IPS-11a (cell line): ENCODE data around the gene TRABD.
A peak's percentile ranks its signal among the peaks of the same experiment; 100 is the strongest.
"Not testable (repeated sequence)": the region's sequence is repeated elsewhere in the genome, so short reads cannot be mapped to it uniquely, and the experiment has no call there.

Source experiments
- H3K4me3 ChIP-seq: one replicate; pipeline ENCODE4 v1.5.1; 2013; ENCODE audit warnings: low read depth, low read length, control low read depth

The TRABD gene

GRCh38 chr22:50185375-50186087 is at the start of gene TRABD:
Gene TRABD (plus strand): TSS chr22:50185913. CDS start chr22:50193061, 7,148 bp downstream.
- peak within 1 kb of the TSS; percentile 54 for H3K4me3 ChIP-seq

- H3K4me3 ChIP-seq = no peak overlapping the region
Observed at GRCh38 chr22:50136581-50137015, 49.1 kb upstream of the TRABD start.

- H3K4me3 ChIP-seq = not testable (repeated sequence)
Observed at GRCh38 chr22:50137277-50137676, 48.4 kb upstream of the TRABD start.

- H3K4me3 ChIP-seq = no peak overlapping the region
Observed at GRCh38 chr22:50138041-50138440, 47.7 kb upstream of the TRABD start.

GRCh38 chr22:50138988-50139387 is 46.7 kb upstream of the TRABD start:
- no peak overlapping the region for H3K4me3 ChIP-seq

GRCh38 chr22:50139843-50140415 is 45.8 kb upstream of the TRABD start:
- no peak overlapping the region for H3K4me3 ChIP-seq

- H3K4me3 ChIP-seq = no peak overlapping the region
Observed at GRCh38 chr22:50140615-50141014, 45.1 kb upstream of the TRABD start.

GRCh38 chr22:50141462-50141861 is 44.3 kb upstream of the TRABD start:
- no peak overlapping the region for H3K4me3 ChIP-seq

- no peak overlapping the region for H3K4me3 ChIP-seq
Observed at GRCh38 chr22:50141891-50142363, 43.8 kb upstream of the TRABD start.

GRCh38 chr22:50143096-50143495 is 42.6 kb upstream of the TRABD start:
- no peak overlapping the region for H3K4me3 ChIP-seq

- H3K4me3 ChIP-seq = no peak overlapping the region
Observed at GRCh38 chr22:50144005-50144614, 41.6 kb upstream of the TRABD start.

GRCh38 chr22:50145721-50146438 is 39.8 kb upstream of the TRABD start:
- no peak overlapping the region for H3K4me3 ChIP-seq

GRCh38 chr22:50146439-50147238 is 39.1 kb upstream of the TRABD start:
- no peak overlapping the region for H3K4me3 ChIP-seq

- not testable (repeated sequence) for H3K4me3 ChIP-seq
Observed at GRCh38 chr22:50147258-50148165, 38.2 kb upstream of the TRABD start.

- no peak overlapping the region for H3K4me3 ChIP-seq
Observed at GRCh38 chr22:50148166-50148500, 37.6 kb upstream of the TRABD start.

- no peak overlapping the region for H3K4me3 ChIP-seq
Observed at GRCh38 chr22:50148991-50149721, 36.6 kb upstream of the TRABD start.

GRCh38 chr22:50150161-50151129 is 35.3 kb upstream of the TRABD start:
- no peak overlapping the region for H3K4me3 ChIP-seq
